GM21786 (cell line): Measurements from ENCODE around the gene EFL1.

Experiments
- ATAC-seq: cut with Tn5 transposase; IDR thresholded peaks from one replicate; pipeline ENCODE4 v1.9.1; 2021; ENCODE audit not compliant: unreplicated experiment

The EFL1 gene

GRCh38 chr15:82165948-82166376 lies 96.6 kb downstream of the EFL1 start:
- no peak for ATAC-seq

GRCh38 chr15:82159922-82160321 lies 102.6 kb downstream of the EFL1 start:
- ATAC-seq: no peak

GRCh38 chr15:82158811-82159210 lies 103.7 kb downstream of the EFL1 start:
- ATAC-seq: no peak

DNA sequence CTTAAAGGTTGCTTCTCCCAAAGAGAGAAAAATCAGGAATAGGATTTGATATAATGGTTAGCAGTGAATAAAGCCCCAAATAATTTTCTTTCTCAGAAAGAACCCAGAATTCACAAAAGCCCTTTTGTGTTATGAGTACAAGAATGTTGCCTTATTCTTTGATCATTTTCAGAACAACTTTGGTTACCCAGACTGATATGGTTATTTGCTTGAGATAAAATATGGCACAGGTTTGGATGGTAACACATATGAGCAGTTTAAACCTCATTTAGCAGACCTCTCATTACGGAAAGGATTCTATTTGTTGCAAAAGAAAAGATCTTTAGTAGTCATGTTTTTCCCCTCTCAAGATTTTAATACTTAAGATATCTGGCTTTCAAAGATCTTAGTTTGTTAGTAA lies 111.9 kb downstream of the EFL1 start:
- no peak for ATAC-seq

DNA sequence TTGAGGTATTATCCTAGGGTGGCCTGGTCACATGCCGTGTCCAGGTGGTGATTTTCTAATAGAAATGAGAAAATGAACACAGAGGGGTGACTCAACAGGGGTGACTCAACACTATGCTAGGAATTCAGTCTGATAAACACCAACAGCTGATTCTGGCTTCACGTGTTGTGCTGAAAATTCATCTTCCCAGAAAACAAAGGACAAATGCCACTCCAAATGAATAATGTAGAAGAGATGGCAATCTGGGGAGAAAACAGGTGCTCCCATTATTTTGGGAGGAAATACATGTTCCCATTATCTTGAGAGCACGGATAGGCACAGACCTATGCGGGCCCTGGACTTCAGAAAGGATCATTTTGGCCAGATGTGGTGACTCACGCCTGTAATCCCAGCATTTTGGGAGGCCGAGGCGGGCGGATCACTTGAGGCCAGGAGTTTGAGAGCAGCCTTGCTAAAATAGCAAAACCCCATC lies 115.5 kb downstream of the EFL1 start:
- ATAC-seq: no peak

DNA sequence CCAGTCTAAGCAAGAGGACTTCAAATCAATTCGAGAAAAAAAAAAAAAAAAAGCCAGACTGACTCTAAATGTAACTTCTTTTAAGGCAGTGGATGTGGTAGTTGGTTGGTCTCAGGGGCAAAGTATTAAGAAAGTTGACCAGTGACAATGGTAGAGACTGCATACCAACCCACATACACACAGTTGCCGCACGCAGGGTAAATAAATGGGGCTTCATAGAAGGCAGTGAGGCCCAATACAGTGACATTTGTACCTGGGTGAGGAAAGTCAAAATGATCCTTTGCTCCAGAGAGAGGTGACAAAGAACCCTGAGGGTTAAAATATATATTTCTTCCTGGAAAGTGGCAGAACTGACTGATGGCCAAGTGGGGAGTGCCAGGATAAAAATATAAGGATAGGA lies 116.0 kb downstream of the EFL1 start:
- ATAC-seq: no peak

DNA sequence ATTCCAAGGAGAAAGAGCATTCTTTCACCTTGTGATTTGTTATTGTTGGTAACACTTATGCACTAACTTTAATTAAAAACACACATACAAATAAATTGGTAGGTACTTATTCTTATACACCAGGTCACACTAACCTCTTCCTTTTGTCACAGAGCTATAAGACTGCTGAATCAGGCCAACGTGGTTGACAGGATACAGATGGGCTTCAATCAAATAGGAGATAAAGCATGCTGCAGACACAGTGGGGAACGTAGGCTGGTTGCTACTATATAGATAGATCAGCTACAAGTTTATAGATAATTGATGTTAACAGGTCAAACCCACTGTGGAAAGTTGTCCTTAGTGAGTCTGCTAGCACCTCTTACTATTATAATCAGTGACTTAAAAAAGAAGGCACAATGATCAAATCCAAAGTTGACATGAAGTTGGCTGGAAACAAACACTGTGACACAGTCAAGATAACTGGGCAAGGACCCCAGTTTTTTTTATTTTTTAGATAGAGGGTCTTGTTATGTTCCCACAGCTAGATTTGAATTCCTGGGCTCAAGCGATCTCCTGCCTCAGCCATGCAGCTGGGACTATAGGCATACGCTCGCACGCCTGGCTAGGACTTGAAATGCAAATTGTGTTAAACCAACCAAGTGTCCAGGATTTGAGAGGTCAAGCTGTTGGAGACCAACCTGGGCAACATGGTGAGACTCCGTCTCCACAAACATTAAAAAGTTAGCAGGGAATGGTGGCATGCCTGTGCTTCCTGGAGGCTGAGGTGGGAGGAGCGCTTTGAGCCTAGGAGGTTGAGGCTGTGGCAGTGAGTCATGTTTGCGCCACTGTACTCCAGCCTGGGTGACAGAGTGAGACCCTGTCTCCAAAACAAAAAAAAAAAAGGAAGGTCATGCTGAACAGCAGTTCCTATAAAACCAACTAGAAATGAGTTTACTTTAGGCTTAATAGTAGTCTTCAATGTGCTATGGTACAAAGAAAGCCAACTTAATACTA lies 118.8 kb downstream of the EFL1 start:
- no peak for ATAC-seq

GRCh38 chr15:82140886-82141285 lies 121.6 kb downstream of the EFL1 start:
- no peak for ATAC-seq

GRCh38 chr15:82139823-82140268 lies 122.7 kb downstream of the EFL1 start:
- no peak for ATAC-seq

- no peak for ATAC-seq
These were observed 124.2 kb downstream of the EFL1 start for GRCh38 chr15:82138306-82138705.

DNA sequence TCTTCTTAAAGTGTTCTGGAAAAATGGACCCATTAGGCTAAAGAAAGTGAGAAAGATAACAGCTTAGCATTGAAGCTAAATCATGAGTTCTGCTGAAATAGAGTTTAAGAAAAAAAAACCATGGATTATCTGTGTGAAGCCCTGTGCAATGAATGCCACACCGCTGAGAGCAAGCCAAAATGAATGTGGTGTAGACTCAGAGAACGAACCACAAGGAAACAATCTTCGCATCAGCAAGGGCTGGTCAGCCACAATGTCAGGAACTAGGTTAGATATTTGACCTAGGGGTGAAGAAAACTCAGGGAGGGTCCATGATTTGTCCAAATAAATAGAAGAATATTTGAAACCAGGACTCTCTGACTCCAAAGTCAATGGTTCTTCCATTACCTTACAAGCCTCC lies 125.3 kb downstream of the EFL1 start:
- ATAC-seq: no peak

GRCh38 chr15:82136120-82136519 lies 126.4 kb downstream of the EFL1 start:
- no peak for ATAC-seq

DNA sequence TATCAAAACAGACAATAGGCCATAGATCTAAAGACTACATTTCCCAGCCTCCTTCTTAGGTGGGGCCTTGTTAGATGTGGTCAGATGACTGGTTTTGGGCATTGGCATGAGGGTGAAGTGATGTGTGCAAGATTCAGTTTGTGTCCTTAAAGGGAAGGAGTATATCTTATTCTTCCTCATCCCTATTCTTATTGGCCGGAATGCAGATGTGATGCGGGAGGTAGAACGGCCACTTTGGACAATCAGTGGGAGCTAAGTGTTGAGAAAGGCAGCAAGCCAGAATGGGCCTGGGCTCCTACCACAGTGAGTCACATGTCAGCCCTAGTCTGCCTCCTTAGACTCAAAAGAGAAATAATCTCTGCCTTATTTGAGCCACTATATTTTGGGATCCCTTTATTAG lies 126.9 kb downstream of the EFL1 start:
- ATAC-seq: no peak

DNA sequence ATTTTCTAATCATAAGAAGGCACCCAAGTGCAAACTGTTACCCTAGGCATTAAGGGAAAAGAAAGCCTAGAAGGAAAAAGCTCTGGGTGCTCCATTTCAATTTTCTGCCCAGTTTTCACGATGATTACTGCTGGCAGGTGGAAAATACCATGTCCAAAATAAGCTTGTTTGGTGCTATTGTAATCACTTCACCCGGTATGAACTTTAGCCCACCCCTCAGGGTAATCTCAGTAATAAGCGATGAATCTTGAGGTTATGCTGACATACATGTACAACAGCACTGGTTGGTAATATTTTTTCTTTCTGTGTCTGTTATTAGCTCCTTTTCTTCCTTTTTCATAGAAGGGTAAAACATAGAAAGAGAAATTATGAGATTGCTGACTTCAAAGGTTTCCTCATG lies 128.1 kb downstream of the EFL1 start:
- ATAC-seq: no peak

GRCh38 chr15:82133251-82133650 lies 129.3 kb downstream of the EFL1 start:
- ATAC-seq: no peak

DNA sequence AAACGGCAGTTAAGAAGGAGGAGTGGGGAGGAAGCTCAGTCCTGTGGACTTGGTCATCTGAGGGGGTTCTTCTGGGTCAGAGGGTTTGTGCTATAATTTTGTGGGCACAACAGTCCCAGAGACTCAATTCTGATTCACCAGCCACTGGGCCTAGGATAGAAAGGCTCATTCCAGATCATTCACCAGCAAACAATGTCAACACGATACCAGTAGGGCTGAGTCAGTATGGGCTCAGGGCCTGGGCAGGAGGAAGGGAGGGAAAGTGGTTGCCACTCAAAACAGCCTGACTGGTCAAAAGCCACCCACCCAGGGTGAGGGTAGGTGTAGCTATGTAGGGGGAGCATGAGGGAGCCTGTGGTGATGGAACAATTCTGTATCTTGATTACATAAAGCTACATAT lies 129.8 kb downstream of the EFL1 start:
- ATAC-seq: no peak

GRCh38 chr15:82132096-82132495 lies 130.4 kb downstream of the EFL1 start:
- no peak for ATAC-seq

DNA sequence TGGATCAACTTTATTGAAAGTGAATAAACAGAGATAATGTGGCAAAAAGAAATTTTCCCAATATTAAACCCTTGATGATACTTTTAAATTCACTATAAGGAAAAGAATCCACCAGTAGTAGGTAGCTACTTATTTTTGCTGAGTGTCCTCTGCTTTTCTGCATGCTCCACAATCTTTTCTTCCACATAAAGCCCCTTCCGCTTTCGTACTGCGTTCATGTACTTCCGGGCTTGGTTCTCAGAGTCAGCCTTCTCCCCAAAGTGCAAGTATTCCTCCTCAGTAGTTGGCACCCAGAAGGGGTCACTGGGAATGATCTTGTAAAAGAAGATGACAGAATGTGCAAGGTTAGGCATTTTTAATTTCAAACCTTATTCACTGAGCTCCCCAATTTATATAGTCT lies 132.3 kb downstream of the EFL1 start:
- no peak for ATAC-seq

DNA sequence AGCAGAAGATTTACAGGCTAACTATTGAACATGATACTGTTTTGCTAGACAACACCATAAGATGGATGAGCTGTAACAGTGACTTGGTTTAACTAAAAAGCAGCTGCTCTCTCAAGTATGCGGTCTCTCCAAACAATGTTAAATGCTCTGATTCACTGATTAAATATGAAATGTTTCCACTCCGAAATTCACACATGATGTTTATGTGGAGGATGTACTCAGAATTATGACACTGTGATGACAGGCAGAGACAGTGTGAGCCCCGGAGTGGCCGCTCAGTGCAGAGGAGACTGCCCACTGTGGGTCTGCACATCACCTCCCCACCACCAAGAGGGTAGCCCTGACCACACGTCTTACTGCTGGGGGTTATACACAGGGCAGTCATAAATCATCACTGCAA lies 132.8 kb downstream of the EFL1 start:
- ATAC-seq: no peak

DNA sequence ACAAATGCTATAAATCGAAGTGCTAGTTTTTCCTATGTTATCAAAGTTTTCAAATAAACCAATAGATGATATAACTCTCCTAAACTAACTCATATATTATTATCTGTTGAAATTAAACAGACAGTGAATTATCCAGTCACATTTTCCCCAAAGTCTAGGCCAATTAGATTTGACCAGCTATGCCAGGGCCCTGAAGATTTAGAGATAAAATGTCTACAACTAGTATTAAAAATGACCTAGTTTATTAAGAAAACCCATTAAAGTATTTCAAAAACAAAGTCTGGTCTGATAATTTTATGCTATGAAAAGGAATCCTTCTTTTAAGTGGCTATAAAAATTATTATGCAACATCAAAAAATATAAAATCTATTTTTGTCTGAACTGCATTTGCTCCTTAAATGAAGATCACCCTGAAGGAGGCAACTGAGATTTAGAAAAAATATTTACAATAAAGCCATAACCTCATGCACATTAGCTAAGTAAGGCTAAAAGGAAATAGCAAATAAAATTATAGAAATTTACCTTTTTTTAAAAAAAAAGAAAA lies 133.3 kb downstream of the EFL1 start:
- no peak for ATAC-seq

DNA sequence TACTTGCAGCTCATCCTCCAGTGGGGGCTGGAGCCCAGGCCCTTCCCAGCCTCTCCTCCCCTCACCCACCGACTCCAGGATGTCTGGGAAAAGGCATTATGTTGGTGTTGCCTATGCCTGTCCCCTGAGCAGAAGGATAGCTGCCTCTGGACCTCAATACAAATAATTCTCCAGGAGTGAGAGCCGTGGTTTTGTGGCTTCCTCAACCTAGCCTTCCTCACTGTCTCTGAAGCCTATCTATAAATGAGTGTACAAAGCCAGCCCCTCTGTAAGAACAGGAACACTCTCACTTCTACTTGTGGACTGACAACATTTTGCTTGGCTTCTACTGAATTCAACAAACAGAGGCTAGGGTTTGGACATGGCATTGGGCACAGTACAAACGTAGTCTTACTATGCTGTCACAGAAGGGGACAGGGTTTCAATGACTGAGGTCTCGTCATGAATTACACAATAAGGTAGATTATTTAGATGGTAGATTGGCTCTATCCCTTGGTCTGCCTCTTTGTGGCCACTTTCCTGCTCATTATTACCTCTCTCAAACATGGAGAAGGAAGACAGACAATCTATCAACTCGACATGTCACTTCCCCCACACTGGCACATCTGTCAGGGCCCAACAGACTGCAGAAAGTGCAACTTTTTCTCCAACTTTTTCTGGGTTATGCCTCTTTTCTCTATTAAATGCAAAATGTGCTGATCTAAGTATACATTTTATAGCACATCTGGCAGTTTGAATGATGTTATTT lies 134.0 kb downstream of the EFL1 start:
- no peak for ATAC-seq

DNA sequence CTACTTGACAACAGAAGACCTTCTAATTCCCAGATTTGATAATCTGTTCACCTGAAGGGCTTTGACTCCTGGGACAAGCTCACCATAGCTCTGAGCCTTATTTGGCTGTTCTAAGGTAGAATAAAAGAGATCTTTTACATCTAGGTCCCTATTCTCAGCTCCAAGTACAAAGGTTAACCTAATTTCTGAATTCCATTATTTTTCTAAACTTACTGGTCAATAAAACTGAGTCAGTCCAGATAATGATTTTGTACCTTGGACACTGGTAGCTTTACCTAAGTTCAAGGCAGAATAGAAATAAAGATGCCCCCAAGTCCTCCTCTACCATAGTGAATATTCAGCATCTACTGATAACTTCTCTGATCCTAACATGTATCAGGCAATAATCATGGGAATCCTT lies 135.0 kb downstream of the EFL1 start:
- no peak for ATAC-seq
